HCT116 (cell line): ENCODE results near the gene GNG2. TPM values are rescaled to one million over a fixed set of nuclear protein-coding genes. Genes with fewer than 3 reads are reported as not detected.

Experiments used
- ATAC-seq: fragments of 200-7000 bp; cut with Tn5 transposase; 2 replicates; pipeline ENCODE4 v1.9.1; 2020; ENCODE audit warnings: mild to moderate bottlenecking, moderate library complexity
- BruUV-seq: library from RNA; stranded (reverse); fragments of 400-500 nt; replicated peaks from 2 replicates; lab custom pipeline; 2021; lab: Mats Ljungman, UMichigan
- CTCF ChIA-PET: fragments of 300-600 bp; sonication (Branson Sonifier 250); formaldehyde crosslinking; loops from one replicate; lab custom pipeline; 2021; ENCODE audit warnings: antibody characterized with exemption; lab: Charles Lee
- POLR2A ChIA-PET: fragments of 300-600, 350-600 bp; sonication (Branson Sonifier 250); formaldehyde crosslinking; loops from one replicate; lab custom pipeline; 2021; ENCODE audit warnings: antibody characterized with exemption; lab: Charles Lee
- RAD21 ChIA-PET, 2 experiments: fragments of 300-600 bp; sonication (Branson Sonifier 250); formaldehyde crosslinking; loops; one replicate each; lab custom pipeline; 2023; ENCODE audit warnings: low total read pairs in 2 of 2; ENCODE audit not compliant: uncharacterized antibody in 2 of 2, unreplicated experiment in 2 of 2, low non-redundant PET in 1 of 2; lab: Charles Lee
- DNase-seq: peaks from one replicate; pipeline ENCODE4 v3.0.0-alpha.2; 2010; ENCODE audit warnings: low read depth, low spot score
- H2AFZ ChIP-seq: fragments of 200-600 bp; shearing (Covaris generic), sonication (generic); 2 replicates; pipeline ENCODE4 v1.6.1; 2017; ENCODE audit warnings: low read depth, mixed run types, mixed read lengths, antibody characterized with exemption, low read length; ENCODE audit not compliant: poor library complexity, severe bottlenecking
- H3K27ac ChIP-seq: 2 replicates; pipeline ENCODE4 v1.5.1; 2012; ENCODE audit warnings: low read depth, low read length
- H3K27me3 ChIP-seq: fragments of 200-600 bp; sonication (generic); 2 replicates; pipeline ENCODE4 v1.6.1; 2016; ENCODE audit warnings: mixed run types, low read length, mixed read lengths; ENCODE audit not compliant: insufficient read depth
- H3K36me3 ChIP-seq, 2 experiments: fragments of 200-500 bp in 1 of 2; fragments of 200-600 bp in 1 of 2; sonication (Bioruptor generic) in 1 of 2; sonication (generic) in 1 of 2; 2 replicates each; pipeline versions ENCODE4 v1.5.1 to v1.6.1; 2014 to 2016; ENCODE audit warnings: low read length in 2 of 2, inconsistent platforms in 1 of 2, mixed read lengths in 1 of 2, mixed run types in 1 of 2; ENCODE audit not compliant: insufficient read depth in 2 of 2, control insufficient read depth in 1 of 2
- H3K4me1 ChIP-seq, 2 experiments: fragments of 200-600 bp in 1 of 2; sonication (generic) in 1 of 2; 2 replicates each; pipeline versions ENCODE4 v1.5.1 to v1.6.1; 2012 to 2017; ENCODE audit warnings: low read length in 2 of 2, inconsistent platforms in 1 of 2, mild to moderate bottlenecking in 1 of 2, mixed read lengths in 1 of 2, mixed run types in 1 of 2, moderate library complexity in 1 of 2; ENCODE audit not compliant: insufficient read depth in 2 of 2, control insufficient read depth in 1 of 2
- H3K4me2 ChIP-seq: fragments of 200-600 bp; sonication (generic); 2 replicates; pipeline ENCODE4 v1.6.1; 2017; ENCODE audit warnings: mixed run types, low read length, mixed read lengths
- H3K4me3 ChIP-seq, 2 experiments: fragments of 200-600 bp in 1 of 2; sonication (generic) in 1 of 2; replicated peaks in 1 of 2; 2 replicates each; pipeline ENCODE4 v1.5.1; 2011 to 2016; ENCODE audit warnings: low read length in 2 of 2, control low read depth in 1 of 2, low read depth in 1 of 2, mild to moderate bottlenecking in 1 of 2, mixed read lengths in 1 of 2, mixed run types in 1 of 2
- H3K79me2 ChIP-seq: fragments of 200-600 bp; sonication (generic); 2 replicates; pipeline ENCODE4 v1.6.1; 2017; ENCODE audit warnings: mild to moderate bottlenecking, mixed run types, low read length, moderate library complexity, mixed read lengths; ENCODE audit not compliant: insufficient read depth
- H3K9ac ChIP-seq: fragments of 200-600 bp; sonication (generic); 2 replicates; pipeline ENCODE4 v1.6.1; 2016; ENCODE audit warnings: low read length, mixed read lengths
- H3K9me2 ChIP-seq: fragments of 200-600 bp; sonication (generic), shearing (Covaris generic); 2 replicates; pipeline ENCODE4 v1.6.1; 2017; ENCODE audit warnings: mixed run types, mild to moderate bottlenecking, moderate library complexity; ENCODE audit not compliant: insufficient read depth
- H3K9me3 ChIP-seq, 2 experiments: fragments of 200-500 bp in 1 of 2; fragments of 200-600 bp in 1 of 2; sonication (Bioruptor generic) in 1 of 2; sonication (generic) in 1 of 2; 2 replicates each; pipeline ENCODE4 v1.6.1; 2014 to 2017; ENCODE audit warnings: low read length in 2 of 2, mixed read lengths in 2 of 2, inconsistent platforms in 1 of 2, low read depth in 1 of 2, mild to moderate bottlenecking in 1 of 2, mixed run types in 1 of 2, moderate library complexity in 1 of 2; ENCODE audit not compliant: control insufficient read depth in 1 of 2, insufficient read depth in 1 of 2
- H4K20me1 ChIP-seq: fragments of 200-600 bp; sonication (generic), shearing (Covaris generic); 2 replicates; pipeline ENCODE4 v1.6.1; 2017; ENCODE audit warnings: mixed run types, mild to moderate bottlenecking, moderate library complexity; ENCODE audit not compliant: insufficient read depth
- CBX3 ChIP-seq: IDR thresholded peaks from 2 replicates; pipeline ENCODE4 v1.6.1; 2012; ENCODE audit warnings: low read depth
- CTCF ChIP-seq, 3 experiments: fragments of 200-600 bp in 1 of 3; sonication (generic) in 1 of 3; IDR thresholded peaks in 2 of 3; conservative IDR thresholded peaks in 1 of 3; 2 replicates each; pipeline ENCODE4 v1.5.1; 2012 to 2017; ENCODE audit warnings: low read depth in 2 of 3, low read length in 2 of 3, antibody characterized with exemption in 1 of 3, borderline replicate concordance in 1 of 3, control low read depth in 1 of 3, mild to moderate bottlenecking in 1 of 3, mixed read lengths in 1 of 3, mixed run types in 1 of 3, moderate library complexity in 1 of 3; ENCODE audit not compliant: insufficient read depth in 1 of 3
- EGR1 ChIP-seq: IDR thresholded peaks from 2 replicates; pipeline ENCODE4 v1.6.1; 2012; ENCODE audit warnings: low read depth
- FOSL1 ChIP-seq: IDR thresholded peaks from 2 replicates; pipeline ENCODE4 v1.6.1; 2012; ENCODE audit warnings: low read depth
- RAD21 ChIP-seq: IDR thresholded peaks from 2 replicates; pipeline ENCODE4 v1.6.1; 2012; ENCODE audit warnings: low read depth, mild to moderate bottlenecking
- SP1 ChIP-seq: IDR thresholded peaks from 2 replicates; pipeline ENCODE4 v1.6.1; 2012; ENCODE audit warnings: low read depth
- SRF ChIP-seq: IDR thresholded peaks from 2 replicates; pipeline ENCODE4 v1.6.1; 2012; ENCODE audit warnings: low read depth
- YY1 ChIP-seq: IDR thresholded peaks from 2 replicates; pipeline ENCODE4 v1.6.1; 2011; ENCODE audit warnings: low read length, low read depth, moderate library complexity, mild to moderate bottlenecking; ENCODE audit not compliant: insufficient replicate concordance; ENCODE audit errors: extremely low read depth
- ZFX ChIP-seq: fragments of 450-650 bp; IDR thresholded peaks from 2 replicates; pipeline ENCODE4 v1.6.1; 2017
- intact Hi-C: fragments of 100-400 bp; cut with micrococcal nuclease; formaldehyde crosslinking; loops from 2 replicates; pipeline ENCODE4 v1.10.0; 2022
- total RNA-seq: library from RNA; stranded (reverse); gene quantifications from one replicate; pipeline ENCODE4 v1.2.1, GENCODE V29; 2021; ENCODE audit not compliant: unreplicated experiment

GNG2 gene
- total RNA-seq, 1 experiment from 2014 or later: 0.74 TPM

GRCh38 chr14:51979088-51979709 lies 118.8 kb downstream of the GNG2 start:
- ChIA-PET POLR2A (no interaction called here), CTCF (interaction anchor here (0.6 to 2.0 kb wide), 14 partner anchors 10 to 327 kb away, joined by 3 to 18 read pairs (median 4); partner anchors contain the start of genes FRMD6 and RTRAF), RAD21 (interaction anchor here in 1 of 2 experiments (0.6 kb wide), 1 partner anchor 240 kb away, joined by 3 read pairs; no protein-coding TSS in a partner anchor)
- Histone ChIP-seq H3K27ac (no peak overlapping the region), H3K36me3 (no peaks in the 10 kb centered on the region), H4K20me1 (no peaks in the 10 kb centered on the region), H3K9ac (no peak overlapping the region), H2AFZ (peak overlapping the region; percentile 78), H3K9me2 (no peaks in the 10 kb centered on the region), H3K4me2 (peak overlapping the region; percentile 32), H3K4me1 (peaks cover 0 to 6% of the 10 kb centered on the region in 2 experiments; a peak in 1 of 4 replicates), H3K9me3 (no peaks in the 10 kb centered on the region), H3K79me2 (no peaks in the 10 kb centered on the region), H3K27me3 (no peaks in the 10 kb centered on the region), H3K4me3 (no peak overlapping the region)
- ATAC-seq (peak; percentile 98), DNase-seq (peak; percentile 72)
- no TSS peak for BruUV-seq
- intact Hi-C loops: loop anchor here (2.0 to 10.0 kb wide), 2 partner anchors 194 to 696 kb away; no protein-coding TSS in a partner anchor
- no peak for TF ChIP-seq EGR1
- 0 out of 2 replicates have a peak, but pooled peaks have one; percentile 36 for TF ChIP-seq CBX3
- TF ChIP-seq ZFX: no peak
- TF ChIP-seq RAD21: peak; percentile 78
- TF ChIP-seq FOSL1: no peak
- peak; percentile 15 for TF ChIP-seq YY1
- no peak for TF ChIP-seq SRF
- no peak for TF ChIP-seq SP1
- peak; percentile 73 to 95 (median 87) for TF ChIP-seq CTCF (IDR thresholded peaks at IDR 0.05 in 2 of 3, conservative IDR thresholded peaks at IDR 0.05 in 1 of 3; ENCODE audit: borderline replicate concordance in 1 of 3, insufficient read depth in 1 of 3, low read depth in 2 of 3, low read length in 2 of 3)
